DOHH2 (cell line): ENCODE measurements around the gene MAGEA8.

Source experiments
- H3F3A ChIP-seq: fragments of 200-600 bp; sonication (generic), shearing (Covaris generic); 2 replicates; pipeline ENCODE4 v1.6.0; 2016; ENCODE audit warnings: antibody characterized with exemption, mild to moderate bottlenecking; ENCODE audit not compliant: control insufficient read depth, insufficient read depth
- H3K27ac ChIP-seq: fragments of 200-600 bp; sonication (generic); 2 replicates; pipeline ENCODE4 v1.5.1; 2014; ENCODE audit warnings: low read depth, mild to moderate bottlenecking, low read length, moderate library complexity
- H3K27me3 ChIP-seq: fragments of 200-600 bp; sonication (generic); 2 replicates; pipeline ENCODE4 v1.6.1; 2014; ENCODE audit warnings: mild to moderate bottlenecking, low read length, mixed read lengths; ENCODE audit not compliant: control insufficient read depth
- H3K36me3 ChIP-seq: fragments of 200-600 bp; sonication (generic); 2 replicates; pipeline ENCODE4 v1.6.1; 2014; ENCODE audit warnings: mild to moderate bottlenecking, low read length, moderate library complexity, mixed read lengths; ENCODE audit not compliant: control insufficient read depth
- H3K4me1 ChIP-seq: fragments of 200-600 bp; sonication (generic); 2 replicates; pipeline ENCODE4 v1.6.1; 2014; ENCODE audit warnings: mild to moderate bottlenecking, low read length, mixed read lengths; ENCODE audit not compliant: control insufficient read depth
- H3K4me2 ChIP-seq: fragments of 200-600 bp; sonication (generic); 2 replicates; pipeline ENCODE4 v1.6.0; 2014; ENCODE audit warnings: mild to moderate bottlenecking, low read length, moderate library complexity
- H3K4me3 ChIP-seq: fragments of 200-600 bp; sonication (generic); 2 replicates; pipeline ENCODE4 v1.5.1; 2014; ENCODE audit warnings: mild to moderate bottlenecking, low read length, mixed read lengths
- H3K79me2 ChIP-seq: fragments of 200-600 bp; sonication (generic); 2 replicates; pipeline ENCODE4 v1.6.1; 2014; ENCODE audit warnings: mild to moderate bottlenecking, low read length, mixed read lengths; ENCODE audit not compliant: control insufficient read depth
- H3K9me2 ChIP-seq: fragments of 200-600 bp; sonication (generic); replicated peaks from 2 replicates; pipeline ENCODE4 v1.6.1; 2014; ENCODE audit warnings: mild to moderate bottlenecking, low read length, mixed read lengths; ENCODE audit not compliant: control insufficient read depth
- H3K9me3 ChIP-seq: fragments of 200-600 bp; sonication (generic); 2 replicates; pipeline ENCODE4 v1.6.1; 2014; ENCODE audit warnings: antibody characterized with exemption, low read length, mixed read lengths; ENCODE audit not compliant: control insufficient read depth, insufficient read depth
- H4K20me1 ChIP-seq: fragments of 200-600 bp; sonication (generic); 2 replicates; pipeline ENCODE4 v1.6.0; 2014; ENCODE audit warnings: low read depth, mild to moderate bottlenecking, antibody characterized with exemption, low read length, moderate library complexity; ENCODE audit not compliant: control insufficient read depth, insufficient read depth
- CTCF ChIP-seq: fragments of 200-600 bp; sonication (generic); IDR thresholded peaks from one replicate; pipeline ENCODE4 v1.5.1; 2014; ENCODE audit warnings: antibody characterized with exemption, mild to moderate bottlenecking, low read depth, low read length; ENCODE audit not compliant: poor library complexity, severe bottlenecking
- EZH2phosphoT487 ChIP-seq: fragments of 200-600 bp; sonication (generic); IDR thresholded peaks from 2 replicates; pipeline ENCODE4 v1.6.1; 2017; ENCODE audit warnings: borderline replicate concordance, mild to moderate bottlenecking, antibody characterized with exemption, low read length, moderate library complexity, mixed read lengths

Gene MAGEA8

DNA sequence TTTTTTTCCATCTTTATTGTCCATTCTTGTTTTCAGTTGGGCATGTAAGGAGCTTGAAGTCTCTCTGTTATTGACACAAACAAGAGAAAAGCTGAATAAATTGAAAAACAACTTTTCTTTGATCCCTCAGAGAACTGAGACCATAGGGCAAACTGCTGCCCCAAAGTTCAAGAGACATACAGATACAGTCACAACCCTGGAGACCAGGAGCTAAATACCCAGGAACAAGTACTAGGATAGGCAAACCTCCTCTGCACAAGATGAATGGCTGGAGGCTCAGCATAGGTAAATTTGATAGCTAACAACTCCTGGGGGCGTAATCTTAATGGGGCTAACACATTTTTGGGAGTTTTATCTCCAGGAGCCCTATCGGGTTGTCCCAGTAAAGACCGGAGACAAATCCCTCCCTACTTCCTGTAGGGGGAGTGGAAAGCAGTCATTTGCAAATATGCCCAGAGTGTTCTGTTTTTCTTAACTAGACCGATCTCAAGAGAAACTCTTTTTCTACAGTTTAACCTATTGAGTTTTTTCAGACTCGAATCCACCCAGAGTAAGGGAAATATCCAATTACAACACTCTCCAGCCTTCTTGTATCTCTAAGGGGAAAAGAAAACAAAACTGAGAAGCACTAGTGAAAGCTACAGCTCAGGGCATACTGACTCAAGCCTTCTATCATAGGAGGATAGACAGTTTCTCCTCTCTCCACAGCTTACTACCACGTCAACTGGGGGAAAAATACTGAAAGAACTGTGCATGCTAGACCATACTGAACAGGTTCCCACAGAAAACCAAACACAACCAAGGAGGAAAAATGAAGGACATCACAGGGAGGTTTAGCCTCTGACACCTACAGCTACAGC, 23.1 kb downstream of the MAGEA8 start:
- no peaks in the 10 kb centered on the region for H3K9me2 ChIP-seq
- no peaks in the 10 kb centered on the region for H4K20me1 ChIP-seq
- H3K27me3 ChIP-seq = no peaks in the 10 kb centered on the region
- no peak overlapping the region for H3K4me2 ChIP-seq
- no peaks in the 10 kb centered on the region for H3K36me3 ChIP-seq
- no peak overlapping the region for H3K4me3 ChIP-seq
- TF ChIP-seq CTCF (no peak), EZH2phosphoT487 (no peak)
- no peaks in the 10 kb centered on the region for H3K79me2 ChIP-seq
- H3F3A ChIP-seq = no peaks in the 10 kb centered on the region
- H3K27ac ChIP-seq = no peak overlapping the region
- no peaks in the 10 kb centered on the region for H3K4me1 ChIP-seq
- H3K9me3 ChIP-seq = no peaks in the 10 kb centered on the region

GRCh38 chrX:149908308-149908707, 27.3 kb downstream of the MAGEA8 start:
- Histone ChIP-seq H3K27ac (no peak overlapping the region), H3K4me3 (no peak overlapping the region)

DNA sequence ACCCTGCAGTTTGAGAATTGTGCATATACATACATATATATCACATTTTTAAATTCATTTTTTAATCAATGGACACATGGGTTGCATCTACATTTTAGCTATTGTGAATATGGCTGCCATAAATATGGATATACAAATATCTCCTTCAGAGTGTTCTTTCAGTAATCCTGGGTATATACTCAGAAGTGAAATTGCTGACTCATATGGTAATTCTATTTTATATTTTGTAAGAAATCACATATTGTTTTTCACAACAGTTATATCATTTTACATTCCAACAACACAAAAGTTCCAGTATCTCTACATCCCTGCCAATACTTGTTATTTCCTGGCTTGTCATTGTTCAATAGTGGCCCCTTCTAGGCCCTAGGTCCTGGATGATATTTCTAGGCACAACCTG, 27.7 kb downstream of the MAGEA8 start:
- H3K4me3 ChIP-seq = no peak overlapping the region
- no peaks in the 10 kb centered on the region for H3F3A ChIP-seq
- H3K9me2 ChIP-seq = no peaks in the 10 kb centered on the region
- no peaks in the 10 kb centered on the region for H3K79me2 ChIP-seq
- H3K36me3 ChIP-seq = no peaks in the 10 kb centered on the region
- no peak overlapping the region for H3K27ac ChIP-seq
- H4K20me1 ChIP-seq = no peaks in the 10 kb centered on the region
- no peak for TF ChIP-seq EZH2phosphoT487
- no peak for TF ChIP-seq CTCF
- H3K4me1 ChIP-seq = no peaks in the 10 kb centered on the region
- no peaks in the 10 kb centered on the region for H3K27me3 ChIP-seq
- H3K4me2 ChIP-seq = no peak overlapping the region
- no peaks in the 10 kb centered on the region for H3K9me3 ChIP-seq

More at GRCh38 chrX:149908308-149908707, 27.3 kb downstream of the MAGEA8 start:
- no peaks in the 10 kb centered on the region for H3K9me2 ChIP-seq
- TF ChIP-seq CTCF = no peak
- TF ChIP-seq EZH2phosphoT487 = no peak
- no peaks in the 10 kb centered on the region for H3F3A ChIP-seq
- H3K4me2 ChIP-seq = no peak overlapping the region
- no peaks in the 10 kb centered on the region for H4K20me1 ChIP-seq
- no peaks in the 10 kb centered on the region for H3K27me3 ChIP-seq
- no peaks in the 10 kb centered on the region for H3K36me3 ChIP-seq
- H3K9me3 ChIP-seq = no peaks in the 10 kb centered on the region
- H3K79me2 ChIP-seq = no peaks in the 10 kb centered on the region
- no peaks in the 10 kb centered on the region for H3K4me1 ChIP-seq
